Brain microvascular endothelial cell (primary cell): Measurements from ENCODE around the gene PTPRM.

Experiments used
- DNase-seq: peaks from one replicate; pipeline ENCODE4 v3.0.0-alpha.2; 2020
- H3K27ac ChIP-seq: fragments of 250-450 bp; sonication (Bioruptor Pico); 2 replicates; pipeline ENCODE4 v1.5.1; 2020; ENCODE audit warnings: mild to moderate bottlenecking, moderate library complexity
- H3K27me3 ChIP-seq: fragments of 250-450 bp; sonication (Bioruptor Pico); replicated peaks from 2 replicates; pipeline ENCODE4 v1.5.1; 2020; ENCODE audit warnings: mild to moderate bottlenecking
- H3K36me3 ChIP-seq: fragments of 250-450 bp; sonication (Bioruptor Pico); replicated peaks from 2 replicates; pipeline ENCODE4 v1.5.1; 2020; ENCODE audit warnings: mild to moderate bottlenecking
- H3K4me3 ChIP-seq: 2 replicates; pipeline ENCODE4 v1.5.1; 2011; ENCODE audit warnings: low read depth, mild to moderate bottlenecking, control low read depth, low read length, moderate library complexity
- in situ Hi-C: cut with HindIII; loops from 2 replicates; pipeline ENCODE4 v1.10.0; 2017; ENCODE audit warnings: low sequenced_read_pairs, low pct_ligation_motif_present
- TF ChIP-seq, protein P1 (sequence below): IDR thresholded peaks from 2 replicates; pipeline ENCODE4 v1.5.1; 2011; ENCODE audit warnings: low read depth, mild to moderate bottlenecking, moderate library complexity, low read length, control low read depth, inconsistent platforms; ENCODE audit errors: missing control alignments

PTPRM gene

GRCh38 chr18:7645756-7646155 is 78.6 kb downstream of the PTPRM start:
- TF ChIP-seq, protein P1, sequence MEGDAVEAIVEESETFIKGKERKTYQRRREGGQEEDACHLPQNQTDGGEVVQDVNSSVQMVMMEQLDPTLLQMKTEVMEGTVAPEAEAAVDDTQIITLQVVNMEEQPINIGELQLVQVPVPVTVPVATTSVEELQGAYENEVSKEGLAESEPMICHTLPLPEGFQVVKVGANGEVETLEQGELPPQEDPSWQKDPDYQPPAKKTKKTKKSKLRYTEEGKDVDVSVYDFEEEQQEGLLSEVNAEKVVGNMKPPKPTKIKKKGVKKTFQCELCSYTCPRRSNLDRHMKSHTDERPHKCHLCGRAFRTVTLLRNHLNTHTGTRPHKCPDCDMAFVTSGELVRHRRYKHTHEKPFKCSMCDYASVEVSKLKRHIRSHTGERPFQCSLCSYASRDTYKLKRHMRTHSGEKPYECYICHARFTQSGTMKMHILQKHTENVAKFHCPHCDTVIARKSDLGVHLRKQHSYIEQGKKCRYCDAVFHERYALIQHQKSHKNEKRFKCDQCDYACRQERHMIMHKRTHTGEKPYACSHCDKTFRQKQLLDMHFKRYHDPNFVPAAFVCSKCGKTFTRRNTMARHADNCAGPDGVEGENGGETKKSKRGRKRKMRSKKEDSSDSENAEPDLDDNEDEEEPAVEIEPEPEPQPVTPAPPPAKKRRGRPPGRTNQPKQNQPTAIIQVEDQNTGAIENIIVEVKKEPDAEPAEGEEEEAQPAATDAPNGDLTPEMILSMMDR: no peak

DNA sequence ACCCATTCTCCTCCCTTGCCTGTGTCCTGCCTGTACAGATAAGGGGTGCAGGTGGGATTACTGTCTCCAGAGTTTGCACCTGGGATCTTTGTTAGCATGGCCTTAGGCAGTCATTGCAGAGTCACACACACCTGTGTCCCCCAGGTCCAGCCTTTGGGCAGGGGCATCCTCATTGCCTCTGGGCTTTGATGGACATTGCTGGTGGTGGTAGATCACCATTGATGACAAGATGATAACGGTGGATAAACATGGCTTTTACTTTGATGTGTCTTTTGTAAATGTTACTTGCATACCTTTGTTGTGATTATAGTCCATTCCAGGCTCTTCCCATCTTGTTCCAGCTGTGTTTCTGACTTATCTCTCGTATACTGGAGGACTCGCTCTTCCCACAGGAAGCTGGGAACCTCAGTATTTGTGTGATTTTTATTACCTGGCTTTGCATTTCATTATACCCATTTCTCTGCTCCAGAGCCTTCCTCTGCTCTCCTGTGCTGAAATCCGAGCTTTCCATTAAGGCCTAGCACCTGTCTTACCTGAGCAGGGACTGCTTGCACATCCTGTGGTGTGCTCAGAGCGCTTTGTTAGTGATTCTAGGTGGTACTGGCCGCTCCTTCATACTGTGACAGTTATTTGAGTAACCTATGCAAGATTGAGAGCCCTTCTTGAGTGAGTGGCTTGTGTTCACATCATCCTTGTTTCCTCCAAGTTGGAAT is 79.2 kb downstream of the PTPRM start:
- in situ Hi-C loops: no loop called here
- DNase-seq: no peak
- H3K27ac ChIP-seq: no peak overlapping the region
- TF ChIP-seq, protein P1: no peak
- H3K4me3 ChIP-seq: no peak overlapping the region
- H3K36me3 ChIP-seq: no peaks in the 10 kb centered on the region
- H3K27me3 ChIP-seq: no peaks in the 10 kb centered on the region

More at GRCh38 chr18:7645756-7646155, 78.6 kb downstream of the PTPRM start:
- in situ Hi-C loops: no loop called here
- no peak for DNase-seq
- no peak overlapping the region for H3K27ac ChIP-seq
- H3K36me3 ChIP-seq: no peaks in the 10 kb centered on the region
- H3K27me3 ChIP-seq: no peaks in the 10 kb centered on the region
- no peak overlapping the region for H3K4me3 ChIP-seq

- Histone ChIP-seq H3K4me3 (no peak overlapping the region), H3K27me3 (no peaks in the 10 kb centered on the region), H3K36me3 (no peaks in the 10 kb centered on the region), H3K27ac (no peak overlapping the region)
- no peak for DNase-seq
- TF ChIP-seq, protein P1: no peak
- in situ Hi-C loops: no loop called here
These were observed 80.4 kb downstream of the PTPRM start for GRCh38 chr18:7647500-7647899.

DNA sequence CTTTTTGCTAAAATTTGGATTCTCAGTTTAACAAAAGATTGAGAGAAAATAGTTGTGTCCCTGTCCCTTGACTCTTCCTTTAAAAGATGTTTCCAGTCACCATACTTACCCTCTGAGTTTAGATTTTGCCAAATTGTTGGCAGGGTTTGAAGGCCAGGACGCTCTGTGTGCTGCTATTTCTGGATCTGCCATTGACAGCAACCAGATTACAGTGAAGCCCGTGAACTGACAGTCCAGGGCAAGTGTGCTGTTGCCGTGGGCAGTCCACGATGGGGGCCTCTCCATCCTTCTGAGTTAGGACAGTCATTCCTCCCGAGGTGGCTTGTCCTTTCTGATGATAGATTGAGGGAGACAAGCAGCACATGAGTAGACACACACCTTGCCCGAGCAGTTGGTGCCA is 89.9 kb downstream of the PTPRM start:
- no peaks in the 10 kb centered on the region for H3K27me3 ChIP-seq
- in situ Hi-C loops: no loop called here

GRCh38 chr18:7657937-7658336 is 90.8 kb downstream of the PTPRM start:
- in situ Hi-C loops: no loop called here
- no peak overlapping the region for H3K27ac ChIP-seq
- no peak overlapping the region for H3K4me3 ChIP-seq
- DNase-seq: no peak
- no peaks in the 10 kb centered on the region for H3K27me3 ChIP-seq
- H3K36me3 ChIP-seq: no peaks in the 10 kb centered on the region
- TF ChIP-seq, protein P1: no peak

More for the DNA sequence above, 89.9 kb downstream of the PTPRM start:
- Histone ChIP-seq H3K36me3 (no peaks in the 10 kb centered on the region), H3K27ac (no peak overlapping the region), H3K4me3 (no peak overlapping the region)
- TF ChIP-seq, protein P1: no peak
- DNase-seq: no peak

DNA sequence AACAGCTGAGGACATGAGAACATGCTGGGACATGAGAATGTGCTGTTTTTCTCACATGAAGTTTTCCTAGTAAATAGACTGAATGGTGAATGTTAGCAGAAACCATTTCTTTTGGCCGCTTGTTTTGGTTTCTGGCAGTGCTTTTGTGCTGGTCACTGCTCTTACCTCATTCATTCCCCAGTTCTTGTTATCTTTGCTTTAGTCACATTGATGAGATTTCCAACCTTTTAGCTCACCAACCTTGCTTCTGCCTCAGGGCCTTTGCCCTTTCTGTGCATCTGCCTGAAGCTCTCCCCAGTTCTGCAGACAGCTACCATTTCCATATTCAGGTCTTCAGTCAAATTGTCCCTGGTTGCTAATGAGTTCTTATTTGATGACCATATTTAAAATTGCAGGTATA is 91.6 kb downstream of the PTPRM start:
- Histone ChIP-seq H3K27me3 (no peaks in the 10 kb centered on the region), H3K4me3 (no peak overlapping the region), H3K27ac (no peak overlapping the region), H3K36me3 (no peaks in the 10 kb centered on the region)
- DNase-seq: no peak
- TF ChIP-seq, protein P1: no peak
- in situ Hi-C loops: no loop called here
